Endometrial microvascular endothelial cells (primary cell): ENCODE measurements around the gene FRMD4B. TPM values are rescaled to one million over a fixed set of nuclear protein-coding genes. Genes with fewer than 3 reads are reported as not detected.
"Not testable (repeated sequence)": the region's sequence is repeated elsewhere in the genome, so short reads cannot be mapped to it uniquely, and the experiment has no call there.

Experiments
- in situ Hi-C: cut with HindIII; loops from 2 replicates; pipeline ENCODE4 v1.10.0; 2017; ENCODE audit warnings: low sequenced_read_pairs, low pct_unique_long_range_greater_than_20kb; ENCODE audit errors: inconsistent ontology term
- total RNA-seq: library from RNA; depleted of rRNA; stranded (reverse); fragments of >200 nt; gene quantifications from one replicate; pipeline ENCODE4 v1.2.3, GENCODE V29; 2015; ENCODE audit errors: inconsistent ontology term

Gene FRMD4B
- total RNA-seq, 1 donor from 2014 or later, result 37.8 TPM

DNA sequence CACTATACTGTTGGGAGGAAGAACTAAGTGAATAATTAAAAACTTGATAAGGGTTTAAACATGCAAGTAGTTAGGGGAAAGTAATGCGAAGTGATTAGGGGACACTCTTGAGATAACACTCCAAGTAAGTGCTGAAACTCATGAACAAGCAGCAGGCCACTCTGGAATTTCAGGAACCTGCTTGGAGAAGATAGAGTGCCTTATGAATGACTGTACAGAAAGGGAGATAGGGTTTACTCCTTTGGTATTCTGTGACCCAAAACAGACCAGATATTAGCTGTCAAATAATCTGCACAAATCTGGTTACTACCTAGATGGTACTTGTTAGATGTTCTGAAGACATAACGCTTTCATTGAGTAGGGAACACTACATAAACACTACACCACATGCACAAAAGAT, 85.6 kb downstream of the FRMD4B start:
- in situ Hi-C loops, result loop anchor here (25.0 kb wide), 1 partner anchor 362 kb away; no protein-coding TSS in a partner anchor

DNA sequence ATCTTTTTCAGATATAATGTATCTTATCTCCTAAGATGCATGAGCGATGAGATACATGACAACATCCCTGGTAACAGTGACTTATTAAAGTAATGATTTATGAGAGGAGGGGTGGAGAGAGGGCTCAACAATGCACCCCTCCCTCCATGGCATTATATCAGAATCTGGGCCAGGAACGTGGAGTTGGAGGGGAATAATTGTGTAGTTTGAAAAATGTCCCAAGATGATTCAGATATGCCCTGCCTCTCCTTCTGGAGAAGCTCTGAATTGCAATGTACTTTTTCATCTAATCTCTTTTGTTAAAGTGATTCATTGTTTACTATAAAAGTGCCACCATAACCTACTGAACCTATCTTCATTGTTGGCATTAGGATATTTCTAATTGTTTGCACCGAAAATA, 86.5 kb downstream of the FRMD4B start:
- in situ Hi-C loops, result no loop called here

DNA sequence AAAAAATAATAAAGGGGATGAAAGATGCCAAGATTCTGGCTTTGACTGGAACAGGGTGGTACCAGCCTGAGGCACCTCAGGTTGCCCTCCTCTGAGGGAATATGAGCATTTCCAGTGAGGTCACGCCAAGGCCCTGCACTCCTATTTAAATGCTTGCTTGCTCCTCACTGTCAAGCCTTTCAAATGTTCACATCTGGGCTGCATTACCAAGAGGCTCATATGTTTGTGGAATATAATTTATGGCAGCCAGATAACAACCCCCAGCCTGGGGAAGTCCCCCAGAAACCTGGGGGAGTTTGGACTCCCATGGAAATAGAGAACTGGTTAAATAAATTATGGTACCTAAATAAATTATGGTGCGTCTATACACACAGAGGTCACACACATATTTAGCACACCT, 88.4 kb downstream of the FRMD4B start:
- in situ Hi-C loops, result no loop called here

DNA sequence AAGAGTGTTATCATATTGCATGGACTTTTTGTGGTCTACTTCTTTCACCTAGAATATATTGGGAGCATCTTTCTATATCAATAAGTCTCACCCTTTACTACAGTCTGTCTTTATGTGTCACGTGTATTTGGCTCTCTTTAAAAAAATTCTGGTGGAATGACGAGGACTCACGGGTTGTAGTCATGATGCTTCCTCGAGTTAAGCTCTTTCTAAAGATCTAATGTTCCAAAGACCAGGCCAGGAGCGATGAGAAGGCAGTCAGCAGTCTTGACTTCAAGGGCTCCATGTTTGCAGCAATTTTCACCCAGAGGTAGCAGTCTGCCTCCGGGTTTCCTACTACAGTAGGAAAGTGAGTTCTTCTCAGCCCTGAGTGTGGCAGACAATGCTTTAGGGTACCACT, 88.9 kb downstream of the FRMD4B start:
- in situ Hi-C loops, result no loop called here

DNA sequence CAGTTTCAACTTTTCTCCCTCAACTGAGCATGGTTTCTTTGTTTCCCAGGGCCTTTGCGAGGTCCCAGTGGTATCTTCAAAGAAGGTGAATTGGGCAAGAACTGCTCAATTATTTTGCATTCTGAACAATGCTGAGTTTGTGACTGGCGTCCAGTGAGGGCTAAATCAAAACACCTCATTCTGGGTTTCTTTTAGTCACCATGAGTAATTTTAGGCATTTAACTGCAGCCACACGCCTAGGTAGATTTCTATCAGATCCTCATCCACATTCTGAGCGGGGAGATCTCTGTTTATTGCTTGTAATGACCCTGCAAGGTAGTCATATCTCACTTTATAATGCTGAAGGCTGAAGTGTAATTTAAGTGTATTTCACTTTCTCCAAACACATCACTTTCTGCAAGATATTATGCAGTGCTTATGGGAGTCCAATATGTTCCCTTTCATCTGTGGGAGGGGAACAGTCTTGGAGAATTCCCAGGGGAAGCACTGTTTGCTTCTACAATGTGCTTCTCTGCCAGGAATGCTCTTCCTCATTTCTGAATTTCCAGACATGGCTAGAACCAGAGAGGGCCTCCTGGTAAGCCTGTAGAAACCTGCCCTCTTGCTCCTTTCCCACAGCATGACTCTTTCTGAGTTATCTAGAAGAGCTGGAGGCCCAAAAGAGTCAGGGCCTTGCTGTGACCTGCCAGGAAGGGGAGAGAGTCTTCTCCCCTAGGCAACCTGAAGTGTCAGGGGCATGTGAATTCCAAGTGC, 91.7 kb downstream of the FRMD4B start:
- in situ Hi-C loops, result no loop called here

DNA sequence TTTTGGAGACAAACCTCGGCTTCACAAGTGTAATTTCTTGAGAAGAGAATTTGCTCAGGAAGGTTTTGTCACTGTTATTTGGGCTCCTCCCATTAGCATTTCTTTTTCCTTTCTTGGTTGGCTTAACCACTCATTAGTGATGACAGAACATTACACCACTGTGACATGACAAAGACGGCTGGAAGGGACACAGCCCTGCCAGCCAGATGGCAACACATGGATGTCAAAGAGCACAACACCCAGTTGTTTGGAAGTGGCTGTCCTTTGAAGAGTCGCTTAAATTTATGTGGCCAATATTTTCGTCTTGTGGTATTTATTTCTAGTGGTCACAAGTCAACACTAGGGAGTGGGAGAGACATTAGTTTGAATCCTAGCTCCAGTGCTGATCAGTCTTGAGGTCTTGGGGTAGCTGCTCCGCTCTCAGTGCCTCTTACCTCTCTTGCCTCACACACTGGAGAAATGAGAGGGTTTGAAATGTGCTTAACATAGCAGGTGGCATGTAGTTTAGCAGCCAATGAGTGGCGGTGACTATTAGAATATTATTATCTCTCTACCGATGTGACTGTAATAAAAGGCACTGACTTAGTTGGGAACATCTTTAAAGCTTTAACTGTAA, 92.8 kb downstream of the FRMD4B start:
- in situ Hi-C loops, result no loop called here

DNA sequence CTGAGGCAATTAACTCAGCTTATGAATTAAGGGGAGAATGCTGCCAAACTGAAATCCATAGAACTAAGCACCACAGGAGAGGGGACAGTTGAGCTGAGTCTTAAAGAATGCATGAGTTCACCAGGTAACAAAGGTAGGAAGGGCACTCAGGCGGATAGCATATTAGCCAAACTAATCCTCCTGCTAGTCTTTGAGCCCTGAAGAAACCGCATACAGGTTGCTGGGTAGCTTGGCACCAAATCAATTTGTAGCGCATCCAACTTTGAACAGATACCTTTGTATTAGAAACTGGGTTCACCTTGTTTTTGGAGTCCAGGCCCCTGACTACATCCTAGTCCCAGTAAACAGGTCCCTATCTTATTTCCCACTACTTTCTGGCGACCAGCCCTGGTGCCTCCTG, 93.7 kb downstream of the FRMD4B start:
- in situ Hi-C loops, result no loop called here

DNA sequence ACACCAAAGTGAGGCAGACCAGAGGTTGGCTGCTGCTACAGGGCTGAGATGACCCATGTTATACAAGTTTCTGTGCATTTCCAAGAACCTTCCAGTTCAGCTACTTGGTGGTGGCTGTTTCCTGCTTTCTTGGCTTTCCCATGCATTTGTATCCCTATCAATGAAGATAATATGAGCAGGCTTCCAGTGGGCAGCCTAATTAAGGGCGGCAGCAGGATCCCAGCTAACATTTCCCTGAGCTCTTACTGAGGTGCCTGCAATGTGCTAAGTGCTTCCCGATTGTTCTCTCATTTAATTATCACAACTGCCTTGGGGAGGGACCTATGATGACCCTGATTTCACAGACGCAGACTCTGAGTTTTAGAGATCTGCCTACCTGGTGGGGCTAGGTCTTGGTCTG, 95.5 kb downstream of the FRMD4B start:
- in situ Hi-C loops, result no loop called here

DNA sequence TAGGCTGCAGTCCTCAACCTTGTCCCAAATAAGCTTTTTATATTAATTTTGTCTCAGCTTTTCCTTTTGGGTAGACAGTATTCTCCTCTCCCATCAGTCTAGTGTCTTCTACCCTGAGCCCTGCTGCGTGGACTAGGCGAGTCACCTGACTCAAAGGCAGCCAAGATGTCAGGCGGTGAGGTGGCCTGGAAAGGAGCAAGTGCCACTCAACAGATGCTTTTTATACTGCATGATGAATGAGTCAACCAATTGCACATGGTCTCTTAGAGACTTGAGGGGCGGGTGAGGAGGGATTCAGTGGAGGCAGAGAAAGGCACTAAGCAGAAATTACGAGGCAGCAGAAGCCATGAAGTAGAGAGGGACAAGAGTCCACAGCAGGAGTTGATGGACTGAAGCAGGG, 95.9 kb downstream of the FRMD4B start:
- in situ Hi-C loops, result no loop called here

DNA sequence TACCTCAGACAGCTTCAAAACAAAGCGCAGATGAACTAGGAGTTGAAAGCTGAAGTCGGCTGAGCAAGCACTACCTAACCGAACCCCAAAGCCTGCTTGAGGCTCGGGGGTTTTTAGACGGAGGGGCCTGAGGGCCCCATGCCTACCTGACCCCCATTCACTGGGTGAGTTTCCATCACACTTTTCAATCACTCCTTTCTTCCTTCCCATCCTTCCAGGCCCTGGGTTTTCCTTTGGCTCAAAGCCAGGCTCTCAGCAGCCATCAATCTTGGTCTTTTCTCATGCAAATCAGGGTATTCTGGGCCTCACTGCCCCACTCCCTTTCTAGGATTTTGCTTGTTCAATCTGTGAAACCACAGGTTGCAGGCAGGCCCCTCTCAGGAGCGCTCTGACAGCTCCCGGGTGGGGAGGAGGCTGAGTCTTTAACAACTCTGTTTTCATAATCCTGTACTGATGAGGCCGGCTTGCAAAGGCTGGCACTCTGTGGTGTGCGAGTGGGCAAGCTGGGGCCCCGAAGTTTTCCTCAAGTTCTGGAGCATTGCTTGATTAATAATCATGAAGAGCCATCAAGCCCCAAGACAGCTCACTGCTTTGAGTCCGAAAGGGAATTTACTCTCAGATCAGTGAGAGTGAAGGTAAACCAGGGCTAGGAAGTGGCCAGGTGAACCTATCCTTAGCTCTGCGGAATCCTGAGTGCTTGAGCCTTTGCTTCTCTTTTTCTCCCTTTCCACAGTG, 97.6 kb downstream of the FRMD4B start:
- in situ Hi-C loops, result no loop called here

DNA sequence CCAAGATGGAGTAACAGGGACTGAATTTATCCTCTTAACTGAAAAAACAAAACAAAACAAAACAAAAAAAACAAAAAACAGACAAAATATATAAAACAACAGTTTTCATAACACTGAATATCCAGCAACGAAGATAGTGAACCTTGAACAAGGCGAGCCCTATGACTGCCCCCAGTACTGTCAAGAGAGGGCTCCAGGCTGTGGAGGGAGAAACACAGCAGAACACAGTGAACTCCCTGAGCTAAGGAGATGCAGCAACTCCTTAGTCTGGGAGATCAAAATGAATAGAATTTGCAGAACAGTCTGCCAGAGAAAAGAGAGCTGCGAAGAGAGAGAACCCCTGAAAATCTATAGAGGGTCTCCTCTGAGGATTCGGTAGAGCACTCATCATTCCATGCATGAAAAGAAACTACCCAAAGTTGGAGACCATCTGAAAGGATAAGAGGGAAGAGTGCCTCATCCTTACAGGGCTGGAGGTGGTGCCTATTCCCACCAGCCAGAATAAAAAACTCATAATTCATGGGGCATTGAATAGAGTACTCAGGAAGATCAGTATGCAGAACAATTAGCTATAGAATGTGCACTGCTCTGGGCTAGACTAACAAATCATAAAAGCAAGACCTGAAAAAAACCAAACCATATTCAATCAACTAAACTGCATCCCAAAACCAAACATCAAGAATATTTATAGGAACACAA, 101.8 kb downstream of the FRMD4B start:
- in situ Hi-C loops, result no loop called here

DNA sequence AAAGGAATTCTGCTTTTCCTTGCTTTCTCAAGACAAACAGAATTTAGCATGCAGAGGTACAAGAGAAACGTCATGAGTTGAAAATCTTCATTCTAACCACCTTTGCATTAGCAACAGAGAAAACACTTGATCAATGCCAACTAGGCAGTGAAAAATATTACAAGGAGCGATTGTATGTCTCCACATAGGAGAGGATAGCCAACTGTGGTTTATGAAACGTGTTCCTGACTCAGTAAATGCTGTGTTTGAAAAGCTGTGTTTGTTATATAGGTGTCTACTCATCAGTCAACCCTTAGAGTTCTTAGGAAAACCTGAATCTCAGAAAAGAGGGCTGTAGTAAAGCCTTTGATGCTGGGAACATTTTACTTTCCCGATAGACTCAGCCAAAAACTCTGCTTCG, 102.4 kb downstream of the FRMD4B start:
- in situ Hi-C loops, result no loop called here

DNA sequence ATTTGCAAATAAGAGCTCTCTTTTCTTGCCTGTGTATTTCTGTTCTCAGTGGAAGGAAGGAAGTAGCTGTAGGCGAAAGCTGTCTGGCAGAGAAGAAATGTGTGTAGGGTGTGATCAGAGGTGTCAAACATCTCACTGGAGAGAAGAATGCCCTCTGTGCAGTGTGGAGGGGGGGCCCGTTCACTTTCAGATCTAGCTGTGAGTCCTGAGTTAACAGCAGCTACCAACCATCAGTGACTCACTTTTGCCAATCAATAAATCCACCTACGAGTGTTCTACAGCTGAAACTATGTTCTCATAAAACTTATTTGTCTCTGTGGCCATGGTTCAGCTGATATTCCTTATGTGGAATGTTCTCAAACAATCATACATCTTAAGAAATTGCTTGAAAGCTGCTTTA, 103.7 kb downstream of the FRMD4B start:
- in situ Hi-C loops, result no loop called here

DNA sequence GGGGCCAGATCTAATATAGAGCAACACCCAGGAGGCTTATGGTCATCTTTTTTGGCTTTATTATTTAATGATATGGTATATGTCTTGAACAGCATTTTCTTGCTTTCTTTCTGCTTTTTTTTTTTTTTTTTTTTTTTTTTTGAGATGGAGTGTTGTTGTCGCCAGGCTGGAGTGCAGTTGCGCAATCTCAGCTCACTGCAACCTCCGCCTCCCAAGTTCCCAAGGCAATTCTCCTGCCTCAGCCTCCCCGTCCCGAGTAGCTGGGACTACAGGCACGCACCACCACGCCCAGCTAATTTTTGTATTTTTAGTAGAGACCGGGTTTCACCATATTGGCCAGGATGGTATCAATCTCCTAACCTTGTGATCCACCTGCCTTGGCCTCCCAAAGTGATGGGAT, 108.5 kb downstream of the FRMD4B start:
- in situ Hi-C loops, result not testable (repeated sequence)

DNA sequence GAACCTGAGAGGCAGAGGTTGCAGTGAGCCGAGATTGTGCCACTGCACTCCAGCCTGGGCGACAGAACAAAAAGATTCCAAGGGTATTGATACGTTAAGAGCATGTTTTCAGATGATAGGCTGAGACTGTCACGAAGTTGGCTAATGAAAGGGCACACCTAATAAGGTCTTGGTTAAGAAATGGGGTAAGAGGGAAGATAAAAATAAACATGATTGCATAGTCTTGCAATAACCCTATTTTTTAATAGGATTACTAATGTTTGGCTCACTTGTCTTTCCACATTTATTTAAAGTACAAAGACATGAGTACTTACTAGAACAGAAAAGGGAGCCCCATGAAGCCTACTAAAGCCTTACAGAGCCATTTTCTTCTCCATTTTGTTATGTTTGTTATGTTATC, 109.0 kb downstream of the FRMD4B start:
- in situ Hi-C loops, result no loop called here

DNA sequence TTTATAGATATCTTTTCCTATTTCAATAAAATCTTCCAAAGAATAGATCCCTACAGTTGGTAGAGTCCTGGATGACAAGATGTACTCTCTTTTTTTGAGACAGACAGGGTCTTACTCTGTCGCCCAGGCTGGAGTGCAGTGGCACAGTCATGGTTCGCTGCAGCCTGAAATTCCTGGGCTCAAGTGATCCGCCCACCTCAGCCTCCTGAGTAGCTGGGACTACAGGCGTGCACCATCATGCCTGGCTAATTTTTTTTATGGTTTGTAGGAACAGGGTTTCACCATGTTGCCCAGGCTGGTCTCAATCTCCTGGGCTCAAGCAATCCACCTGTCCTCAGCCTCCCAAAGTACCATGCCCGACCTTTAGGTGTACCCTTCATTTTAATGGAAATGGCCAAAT, 109.7 kb downstream of the FRMD4B start:
- in situ Hi-C loops, result not testable (repeated sequence)

DNA sequence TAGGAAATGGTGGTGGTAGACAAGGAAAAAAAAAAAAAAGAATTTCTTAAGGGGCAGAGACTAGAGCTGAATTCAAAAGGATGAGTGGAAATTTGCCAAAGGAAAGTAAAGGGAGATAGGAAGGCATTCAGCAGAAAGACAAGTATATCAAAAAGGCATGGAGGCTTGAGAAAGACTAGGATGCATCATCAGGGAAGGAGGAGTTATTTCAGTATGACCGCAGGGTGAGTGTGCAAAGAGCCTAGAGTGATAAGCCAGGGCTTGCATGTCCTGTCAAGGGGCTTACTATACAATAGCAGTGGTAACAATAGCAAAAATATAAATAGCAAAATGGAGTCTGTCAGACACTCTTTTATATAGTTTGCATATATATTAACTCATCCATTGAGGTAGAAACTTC, 112.0 kb downstream of the FRMD4B start:
- in situ Hi-C loops, result no loop called here

DNA sequence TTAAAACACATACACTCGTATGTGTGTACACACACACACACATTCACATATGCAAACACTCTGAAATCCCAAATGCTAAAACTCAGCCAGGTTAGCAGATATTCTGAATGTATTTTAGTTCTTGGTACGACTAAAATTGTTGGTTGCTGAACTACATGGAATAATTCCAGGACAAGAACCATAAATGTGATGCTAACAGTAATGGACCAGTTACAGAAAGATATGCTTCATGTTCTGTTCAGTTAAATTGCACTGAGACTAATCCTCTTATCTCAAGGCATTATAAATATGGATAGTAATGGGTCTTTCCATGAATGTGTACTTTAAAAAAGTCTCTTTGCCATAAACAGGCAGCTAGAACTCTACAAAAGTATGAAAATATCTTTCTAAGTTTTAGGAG, 113.3 kb downstream of the FRMD4B start:
- in situ Hi-C loops, result no loop called here

DNA sequence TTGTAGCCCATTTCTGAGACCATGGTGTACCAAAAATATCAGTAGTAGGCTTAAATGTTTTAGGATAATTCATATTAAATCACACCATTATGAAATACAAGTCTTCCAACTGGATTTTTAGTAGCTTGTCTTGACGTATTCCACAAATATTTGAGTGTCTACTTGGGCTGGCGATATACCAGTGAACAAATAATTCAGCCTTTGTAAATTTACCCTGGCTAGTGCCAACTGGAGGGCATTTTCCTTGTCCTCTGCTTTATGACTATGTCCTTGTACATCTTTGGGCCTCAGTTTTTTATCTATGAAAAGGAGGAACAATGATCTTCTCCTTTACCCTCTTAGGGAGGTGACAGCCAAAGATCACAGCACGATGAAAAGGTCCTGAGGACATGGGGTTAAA, 114.8 kb downstream of the FRMD4B start:
- in situ Hi-C loops, result no loop called here

DNA sequence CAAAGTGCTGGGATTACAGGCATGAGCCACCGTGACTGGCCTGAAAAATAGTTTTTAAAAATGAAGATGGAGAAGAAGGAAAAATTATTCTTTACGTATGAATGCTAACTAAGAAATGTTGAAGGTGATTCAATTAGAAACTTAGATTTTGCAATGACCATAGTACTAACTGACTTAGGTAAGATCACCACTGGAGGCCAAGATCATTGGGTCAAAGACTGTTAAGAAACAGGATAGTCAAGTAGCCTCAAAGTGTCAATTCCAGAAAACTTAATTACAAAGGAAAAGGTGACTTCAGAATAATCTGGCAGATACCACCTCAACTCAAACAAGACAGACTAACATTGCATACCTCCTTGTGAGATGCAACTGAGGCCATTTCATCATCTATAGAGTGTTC, 119.3 kb downstream of the FRMD4B start:
- in situ Hi-C loops, result no loop called here
